Fibroblast of mammary gland (primary cell): ENCODE measurements around the gene ZDHHC11B.
"Not testable (repeated sequence)": the region's sequence is repeated elsewhere in the genome, so short reads cannot be mapped to it uniquely, and the experiment has no call there.

Experiments used
- DNase-seq: peaks from one replicate; pipeline ENCODE4 v3.0.0-alpha.2; 2010; ENCODE audit warnings: low read depth
- H3K4me3 ChIP-seq: 2 replicates; pipeline ENCODE4 v1.5.1; 2011; ENCODE audit warnings: low read depth, mild to moderate bottlenecking, low read length, moderate library complexity; ENCODE audit not compliant: control insufficient read depth
- TF ChIP-seq, protein P1 (sequence below): conservative IDR thresholded peaks from 2 replicates; pipeline ENCODE4 v1.5.1; 2011; ENCODE audit warnings: low read depth, low read length, inconsistent platforms; ENCODE audit not compliant: control insufficient read depth, insufficient read depth

ZDHHC11B gene

GRCh38 chr5:807719-808514 is 23.4 kb upstream of the ZDHHC11B start:
- DNase-seq, H3K4me3 ChIP-seq: not testable (repeated sequence)

GRCh38 chr5:801472-801871 is 16.9 kb upstream of the ZDHHC11B start:
- TF ChIP-seq, protein P1, sequence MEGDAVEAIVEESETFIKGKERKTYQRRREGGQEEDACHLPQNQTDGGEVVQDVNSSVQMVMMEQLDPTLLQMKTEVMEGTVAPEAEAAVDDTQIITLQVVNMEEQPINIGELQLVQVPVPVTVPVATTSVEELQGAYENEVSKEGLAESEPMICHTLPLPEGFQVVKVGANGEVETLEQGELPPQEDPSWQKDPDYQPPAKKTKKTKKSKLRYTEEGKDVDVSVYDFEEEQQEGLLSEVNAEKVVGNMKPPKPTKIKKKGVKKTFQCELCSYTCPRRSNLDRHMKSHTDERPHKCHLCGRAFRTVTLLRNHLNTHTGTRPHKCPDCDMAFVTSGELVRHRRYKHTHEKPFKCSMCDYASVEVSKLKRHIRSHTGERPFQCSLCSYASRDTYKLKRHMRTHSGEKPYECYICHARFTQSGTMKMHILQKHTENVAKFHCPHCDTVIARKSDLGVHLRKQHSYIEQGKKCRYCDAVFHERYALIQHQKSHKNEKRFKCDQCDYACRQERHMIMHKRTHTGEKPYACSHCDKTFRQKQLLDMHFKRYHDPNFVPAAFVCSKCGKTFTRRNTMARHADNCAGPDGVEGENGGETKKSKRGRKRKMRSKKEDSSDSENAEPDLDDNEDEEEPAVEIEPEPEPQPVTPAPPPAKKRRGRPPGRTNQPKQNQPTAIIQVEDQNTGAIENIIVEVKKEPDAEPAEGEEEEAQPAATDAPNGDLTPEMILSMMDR = no peak
- H3K4me3 ChIP-seq = no peak overlapping the region

DNA sequence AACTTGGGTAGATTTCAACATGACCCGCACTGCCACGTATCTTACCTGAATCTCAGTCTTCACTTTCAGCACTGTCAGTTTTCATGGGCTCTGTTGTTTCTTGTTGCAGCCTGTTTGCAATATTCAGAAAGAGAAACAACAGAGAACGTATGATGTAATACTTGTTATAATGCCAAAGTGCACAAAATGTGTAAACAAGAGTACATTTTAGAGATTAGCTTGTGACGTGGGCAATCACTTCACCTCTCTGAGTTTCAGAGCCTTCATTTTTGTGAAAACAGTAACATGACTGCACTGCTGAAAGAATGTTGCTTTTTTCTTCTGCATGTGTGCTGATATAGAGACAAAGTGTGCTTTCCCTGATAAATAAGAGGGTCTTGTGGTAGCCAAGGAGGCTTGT is 16.5 kb upstream of the ZDHHC11B start:
- H3K4me3 ChIP-seq, DNase-seq: not testable (repeated sequence)

More at GRCh38 chr5:801472-801871, 16.9 kb upstream of the ZDHHC11B start:
- no peak for DNase-seq

- not testable (repeated sequence) for H3K4me3 ChIP-seq, DNase-seq
These were observed 14.1 kb upstream of the ZDHHC11B start for GRCh38 chr5:798505-799138.

DNA sequence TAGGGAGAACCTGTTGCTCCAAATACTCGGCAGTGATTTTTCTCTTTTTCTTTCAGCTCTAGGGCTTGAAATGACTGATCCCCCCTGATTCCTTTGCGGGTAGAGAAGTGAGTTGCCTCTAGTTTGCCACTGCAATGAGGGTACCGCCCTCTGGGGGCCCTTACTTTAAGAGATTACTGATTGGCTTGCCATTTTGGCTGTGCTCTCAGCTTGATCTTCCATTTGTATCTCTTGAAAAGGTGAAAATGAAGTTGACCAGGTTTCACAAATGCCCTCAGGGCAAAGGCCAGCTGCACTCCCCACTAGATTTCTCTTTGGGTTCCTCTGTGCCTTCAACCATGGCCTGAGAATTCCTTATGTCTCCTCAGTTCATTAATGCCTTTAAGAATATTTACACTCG is 13.5 kb upstream of the ZDHHC11B start:
- DNase-seq, H3K4me3 ChIP-seq: not testable (repeated sequence)

GRCh38 chr5:795873-796272 is 11.3 kb upstream of the ZDHHC11B start:
- H3K4me3 ChIP-seq, DNase-seq: not testable (repeated sequence)

DNA sequence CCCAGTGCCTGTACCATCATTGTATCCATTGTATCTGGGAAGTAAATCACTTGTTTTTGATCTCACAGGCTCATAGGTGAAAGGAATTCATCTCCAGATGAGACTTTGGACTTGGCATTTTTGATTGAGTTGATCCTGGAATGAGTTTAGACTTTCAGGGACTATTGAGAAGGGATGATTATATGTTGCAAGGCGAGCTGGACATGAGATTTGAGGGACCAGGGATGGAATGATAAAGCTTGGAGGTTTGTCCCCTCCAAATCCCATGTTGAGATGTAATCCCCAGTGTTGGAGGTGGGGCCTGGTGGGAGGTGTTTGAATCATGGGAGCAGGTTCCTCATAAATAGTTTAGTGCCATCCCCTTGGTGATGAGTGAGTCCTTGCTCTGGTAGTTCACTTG is 10.4 kb upstream of the ZDHHC11B start:
- not testable (repeated sequence) for H3K4me3 ChIP-seq, DNase-seq

- not testable (repeated sequence) for DNase-seq
These were observed 4.2 kb upstream of the ZDHHC11B start for GRCh38 chr5:788703-789102.

DNA sequence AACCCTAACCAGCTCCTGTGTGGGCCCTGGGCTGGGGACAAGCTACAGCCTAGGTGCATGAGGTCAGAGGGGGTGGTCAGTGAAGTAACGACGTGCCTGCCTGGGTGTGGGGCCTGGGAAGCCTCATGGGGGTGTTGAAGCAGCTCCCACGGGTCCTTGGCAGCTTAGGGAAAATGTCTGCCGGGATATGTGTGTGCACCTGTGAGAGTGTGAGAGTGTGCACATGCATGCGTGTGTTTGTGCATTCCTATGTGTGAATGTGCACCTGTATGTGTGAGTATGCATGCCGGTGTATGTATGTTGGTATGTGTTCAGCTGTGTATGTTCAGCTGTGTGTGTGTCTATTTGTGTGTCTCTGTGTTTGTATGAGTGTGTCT is 3.3 kb upstream of the ZDHHC11B start:
- H3K4me3 ChIP-seq, DNase-seq: not testable (repeated sequence)

More at GRCh38 chr5:788703-789102, 4.2 kb upstream of the ZDHHC11B start:
- H3K4me3 ChIP-seq = not testable (repeated sequence)

GRCh38 chr5:787224-787856 is 2.8 kb upstream of the ZDHHC11B start:
- not testable (repeated sequence) for DNase-seq, H3K4me3 ChIP-seq

DNA sequence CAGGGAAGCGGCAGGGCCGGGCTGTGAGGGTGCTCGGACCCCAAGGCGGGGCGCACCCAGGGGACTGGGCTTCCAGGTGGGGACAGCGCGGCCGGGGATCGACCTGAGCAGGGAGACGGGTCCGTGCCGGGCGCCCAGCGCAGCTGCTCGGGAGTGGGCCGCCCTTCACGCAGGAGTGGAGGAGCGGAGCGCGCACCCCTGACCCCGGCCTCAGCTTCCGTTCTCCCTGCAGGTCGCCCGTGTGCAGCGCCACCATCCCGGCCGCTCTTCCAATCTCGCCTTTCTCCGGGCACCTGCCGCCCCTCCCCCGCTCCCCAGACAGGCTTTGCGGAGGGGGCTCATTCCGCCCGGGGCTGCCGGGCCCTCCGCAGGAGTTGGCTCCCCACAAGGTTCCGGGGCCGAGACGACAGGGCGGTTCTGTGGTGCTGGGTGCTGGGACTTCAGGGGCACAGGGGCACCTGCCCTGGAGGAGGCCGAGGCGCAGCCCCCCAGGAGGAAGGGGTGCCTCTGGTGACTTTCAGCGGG is 714 bp upstream of the ZDHHC11B start:
- H3K4me3 ChIP-seq = not testable (repeated sequence)

GRCh38 chr5:783881-784427 is 575 bp downstream of the ZDHHC11B start:
- H3K4me3 ChIP-seq, DNase-seq: not testable (repeated sequence)

More for the DNA sequence above, 714 bp upstream of the ZDHHC11B start:
- not testable (repeated sequence) for DNase-seq

DNA sequence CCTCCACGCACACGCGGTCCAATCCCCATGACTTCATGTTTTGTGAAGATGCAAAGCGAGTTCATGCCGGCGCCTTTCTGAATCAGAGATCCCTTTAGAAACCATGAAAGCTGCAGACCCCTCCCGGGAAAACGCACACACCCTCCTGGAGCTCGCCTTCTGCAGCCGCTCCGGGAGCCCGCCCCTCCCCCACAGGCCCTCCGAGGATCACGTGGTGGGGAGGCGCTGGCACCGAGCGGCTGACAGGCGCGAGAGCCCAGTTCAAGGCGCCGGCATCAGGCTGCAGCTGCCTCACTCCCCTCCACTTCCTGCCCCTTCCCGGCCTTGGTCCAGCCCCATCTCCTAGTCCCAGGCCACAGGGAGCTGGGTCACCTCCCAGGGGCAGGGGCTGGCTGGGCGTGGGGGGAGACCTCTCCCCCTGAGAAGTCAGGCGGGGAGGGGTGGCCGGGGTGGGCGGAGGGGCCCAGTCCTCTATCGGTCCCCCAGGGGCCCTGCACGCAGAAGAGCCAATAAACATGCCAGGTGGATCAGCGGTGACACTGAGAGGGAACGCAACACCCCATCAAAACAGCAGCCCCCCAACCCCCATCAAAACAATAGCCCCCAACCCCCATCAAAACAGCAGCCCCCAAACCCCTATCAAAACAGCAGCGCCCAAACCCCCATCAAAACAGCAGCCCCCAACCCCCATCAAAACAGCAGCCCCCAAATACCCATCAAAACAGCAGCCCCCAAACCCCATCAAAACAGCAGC is 1.3 kb downstream of the ZDHHC11B start:
- H3K4me3 ChIP-seq, DNase-seq: not testable (repeated sequence)

GRCh38 chr5:782356-782755 is 2.2 kb downstream of the ZDHHC11B start:
- not testable (repeated sequence) for DNase-seq, H3K4me3 ChIP-seq

GRCh38 chr5:780571-780970 is 4.0 kb downstream of the ZDHHC11B start:
- DNase-seq, H3K4me3 ChIP-seq: not testable (repeated sequence)

GRCh38 chr5:778967-779366 is 5.6 kb downstream of the ZDHHC11B start:
- not testable (repeated sequence) for DNase-seq, H3K4me3 ChIP-seq

DNA sequence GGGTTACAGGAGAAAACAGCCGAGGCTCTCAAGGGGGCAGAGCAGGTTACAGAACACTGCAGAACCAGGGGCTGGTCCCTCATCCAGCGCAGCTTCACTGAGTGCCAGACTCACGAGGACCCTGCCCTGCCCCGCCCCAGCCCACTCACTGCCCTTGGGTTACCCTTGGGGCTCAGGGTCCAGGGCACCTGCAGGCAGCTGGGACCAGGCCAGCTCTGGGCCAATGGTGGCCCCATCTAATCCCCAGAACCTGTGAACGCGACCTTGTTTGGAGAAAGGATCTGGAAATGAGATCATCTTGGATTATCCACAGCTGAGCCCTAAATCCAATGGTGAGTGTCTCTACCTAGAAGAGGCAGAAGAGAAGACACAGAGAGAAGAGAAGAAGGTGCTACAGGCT is 6.1 kb downstream of the ZDHHC11B start:
- DNase-seq = not testable (repeated sequence)

More for the DNA sequence above, 6.1 kb downstream of the ZDHHC11B start:
- not testable (repeated sequence) for H3K4me3 ChIP-seq
